ENCODE data around the gene ANXA4.
"Not testable (repeated sequence)": the region's sequence is repeated elsewhere in the genome, so short reads cannot be mapped to it uniquely, and the experiment has no call there.

ANXA4 gene

DNA sequence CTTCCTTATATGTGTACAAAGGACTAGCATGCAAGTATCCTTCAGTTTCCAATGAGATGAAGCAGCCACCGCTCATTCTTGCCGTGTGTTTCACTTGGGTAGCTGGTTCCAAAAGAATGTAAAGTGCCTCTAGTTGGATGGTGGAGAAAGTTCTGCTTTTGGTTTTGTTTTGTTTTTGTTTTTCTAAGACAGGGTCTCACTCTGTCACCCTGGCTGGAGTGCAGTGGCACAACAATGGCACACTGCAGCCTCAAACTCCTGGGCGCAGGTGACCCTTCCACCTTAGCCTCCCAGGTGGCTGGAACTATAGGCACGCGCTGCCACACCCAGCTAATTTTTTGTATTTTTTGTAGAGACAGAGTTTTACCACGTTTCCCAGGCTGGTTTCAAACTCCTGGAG is 8.3 kb downstream of the ANXA4 start:
- H3K4me1 ChIP-seq (ENCODE audit: control insufficient read depth in 2 of 2, insufficient read depth in 2 of 2, low read length in 2 of 2) = peaks cover 3 to 21% of the 10 kb centered on the region in 2 donors
- no peak overlapping the region for H3K9ac ChIP-seq (ENCODE audit: low read depth in 1 of 2, low read length in 2 of 2)
- H3K9me3 ChIP-seq (ENCODE audit: control insufficient read depth in 2 of 2, low read length in 2 of 2) = no peaks in the 10 kb centered on the region
- no peak overlapping the region for H3K4me3 ChIP-seq (ENCODE audit: low read length in 2 of 2)
- no peak overlapping the region for H3K27ac ChIP-seq (ENCODE audit: low read depth in 2 of 2, low read length in 2 of 2)
- peaks cover 3 to 6% of the 10 kb centered on the region in 2 donors for H3K36me3 ChIP-seq (ENCODE audit: control insufficient read depth in 2 of 2, insufficient read depth in 2 of 2, low read length in 2 of 2)
- H3K27me3 ChIP-seq (ENCODE audit: control insufficient read depth in 2 of 2, insufficient read depth in 2 of 2, low read length in 2 of 2) = no peaks in the 10 kb centered on the region

DNA sequence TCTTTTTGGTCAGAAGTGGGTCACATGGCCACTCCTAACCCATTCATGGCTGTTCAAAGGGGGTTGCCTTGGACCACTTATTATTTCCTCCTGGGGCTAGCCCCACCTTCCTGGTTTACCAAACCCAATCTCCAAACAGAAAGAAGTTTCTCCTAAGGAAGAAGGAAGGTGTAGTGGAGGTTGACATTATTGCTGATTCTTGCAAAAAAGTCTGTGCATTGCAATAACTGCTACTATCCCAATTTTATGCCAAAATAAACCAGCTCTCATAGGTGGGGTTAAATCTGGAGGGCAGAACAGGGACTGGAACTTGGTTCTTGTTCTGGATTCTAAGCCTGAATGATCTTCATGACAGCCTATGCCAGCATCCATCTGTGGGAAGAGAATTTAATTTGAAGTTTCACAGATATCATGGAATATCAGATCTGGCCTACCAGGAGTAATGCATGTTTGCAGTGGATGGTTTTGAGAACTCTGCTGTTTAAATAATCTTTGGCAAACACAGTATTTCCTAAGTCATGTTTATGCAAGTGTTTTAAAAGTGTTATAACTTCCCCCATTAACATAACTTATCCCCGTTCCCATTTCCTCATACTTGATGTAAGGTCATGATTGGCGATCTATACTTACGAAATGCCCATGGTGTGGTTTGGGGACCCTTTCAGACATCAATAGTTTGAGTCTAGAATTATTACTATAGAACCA is 11.9 kb downstream of the ANXA4 start:
- Histone ChIP-seq H3K9me3 (ENCODE audit: control insufficient read depth in 2 of 2, low read length in 2 of 2) (no peaks in the 10 kb centered on the region), H3K9ac (ENCODE audit: low read depth in 1 of 2, low read length in 2 of 2) (no peak overlapping the region), H3K4me3 (ENCODE audit: low read length in 2 of 2) (no peak overlapping the region), H3K27me3 (ENCODE audit: control insufficient read depth in 2 of 2, insufficient read depth in 2 of 2, low read length in 2 of 2) (no peaks in the 10 kb centered on the region), H3K4me1 (ENCODE audit: control insufficient read depth in 2 of 2, insufficient read depth in 2 of 2, low read length in 2 of 2) (peaks cover 6 to 29% of the 10 kb centered on the region in 2 donors), H3K36me3 (ENCODE audit: control insufficient read depth in 2 of 2, insufficient read depth in 2 of 2, low read length in 2 of 2) (peaks cover 5 to 11% of the 10 kb centered on the region in 2 donors), H3K27ac (ENCODE audit: low read depth in 2 of 2, low read length in 2 of 2) (peak overlapping the region in 1 of 2 donors; percentile 20)

DNA sequence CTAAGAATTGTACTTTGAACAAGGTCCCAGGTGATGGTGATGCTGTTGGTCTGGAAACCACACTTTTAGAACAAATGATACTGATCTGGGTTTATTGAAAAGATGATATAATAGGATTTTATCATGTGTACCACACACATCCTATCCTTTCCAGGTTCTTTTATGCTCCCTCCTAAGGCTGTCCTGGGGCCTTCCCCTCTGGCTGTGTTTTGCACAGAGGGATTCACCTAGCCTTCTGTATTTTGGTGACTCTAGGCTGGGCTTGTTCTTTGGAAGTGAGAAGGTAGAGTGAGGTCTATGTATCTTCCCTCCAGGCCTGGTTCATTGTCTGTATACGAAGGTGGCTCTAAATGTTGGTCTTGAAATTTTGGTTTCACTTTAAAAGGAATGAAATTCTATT is 12.7 kb downstream of the ANXA4 start:
- Histone ChIP-seq H3K4me3 (ENCODE audit: low read length in 2 of 2) (no peak overlapping the region), H3K36me3 (ENCODE audit: control insufficient read depth in 2 of 2, insufficient read depth in 2 of 2, low read length in 2 of 2) (peaks cover 3 to 11% of the 10 kb centered on the region in 2 donors), H3K27ac (ENCODE audit: low read depth in 2 of 2, low read length in 2 of 2) (no peak overlapping the region), H3K9me3 (ENCODE audit: control insufficient read depth in 2 of 2, low read length in 2 of 2) (no peaks in the 10 kb centered on the region), H3K4me1 (ENCODE audit: control insufficient read depth in 2 of 2, insufficient read depth in 2 of 2, low read length in 2 of 2) (peaks cover 6 to 29% of the 10 kb centered on the region in 2 donors), H3K27me3 (ENCODE audit: control insufficient read depth in 2 of 2, insufficient read depth in 2 of 2, low read length in 2 of 2) (no peaks in the 10 kb centered on the region), H3K9ac (ENCODE audit: low read depth in 1 of 2, low read length in 2 of 2) (no peak overlapping the region)

DNA sequence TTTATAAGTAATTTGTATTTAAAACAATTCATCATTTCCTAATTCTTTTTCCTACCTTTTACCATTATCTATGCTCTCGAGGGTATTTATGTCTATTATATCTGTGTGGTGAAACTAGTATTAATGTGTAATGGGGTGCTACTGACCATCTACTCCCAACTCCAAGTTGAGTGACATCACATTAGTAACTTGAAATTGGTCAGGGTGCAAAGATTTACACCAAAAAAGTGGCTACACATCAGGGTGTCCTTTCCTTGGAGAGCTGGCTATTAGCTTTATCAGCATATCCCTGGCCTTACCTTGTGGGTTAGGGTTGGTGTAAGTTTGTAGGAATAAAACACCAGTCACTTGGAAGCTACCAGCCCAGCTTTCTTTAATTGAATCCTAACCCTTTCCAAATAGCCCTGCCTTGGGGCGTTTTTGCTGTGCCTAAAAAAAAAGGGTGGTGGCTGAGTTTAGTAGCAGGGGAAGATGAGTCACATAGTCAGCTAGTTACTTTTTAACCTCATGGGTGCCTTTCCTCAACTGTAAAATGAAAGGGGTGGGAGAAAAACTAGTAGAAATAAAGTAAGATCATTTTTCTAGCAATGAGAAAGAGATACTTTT is 14.0 kb downstream of the ANXA4 start:
- H3K36me3 ChIP-seq (ENCODE audit: control insufficient read depth in 2 of 2, insufficient read depth in 2 of 2, low read length in 2 of 2) = peaks cover 3 to 11% of the 10 kb centered on the region in 2 donors
- H3K27ac ChIP-seq (ENCODE audit: low read depth in 2 of 2, low read length in 2 of 2) = peak overlapping the region in 1 of 2 donors; percentile 37
- H3K9ac ChIP-seq (ENCODE audit: low read depth in 1 of 2, low read length in 2 of 2) = no peak overlapping the region
- H3K4me1 ChIP-seq (ENCODE audit: control insufficient read depth in 2 of 2, insufficient read depth in 2 of 2, low read length in 2 of 2) = peaks cover 6 to 25% of the 10 kb centered on the region in 2 donors
- peak overlapping the region in 1 of 2 donors; percentile 36 for H3K4me3 ChIP-seq (ENCODE audit: low read length in 2 of 2)
- no peaks in the 10 kb centered on the region for H3K27me3 ChIP-seq (ENCODE audit: control insufficient read depth in 2 of 2, insufficient read depth in 2 of 2, low read length in 2 of 2)
- no peaks in the 10 kb centered on the region for H3K9me3 ChIP-seq (ENCODE audit: control insufficient read depth in 2 of 2, low read length in 2 of 2)

DNA sequence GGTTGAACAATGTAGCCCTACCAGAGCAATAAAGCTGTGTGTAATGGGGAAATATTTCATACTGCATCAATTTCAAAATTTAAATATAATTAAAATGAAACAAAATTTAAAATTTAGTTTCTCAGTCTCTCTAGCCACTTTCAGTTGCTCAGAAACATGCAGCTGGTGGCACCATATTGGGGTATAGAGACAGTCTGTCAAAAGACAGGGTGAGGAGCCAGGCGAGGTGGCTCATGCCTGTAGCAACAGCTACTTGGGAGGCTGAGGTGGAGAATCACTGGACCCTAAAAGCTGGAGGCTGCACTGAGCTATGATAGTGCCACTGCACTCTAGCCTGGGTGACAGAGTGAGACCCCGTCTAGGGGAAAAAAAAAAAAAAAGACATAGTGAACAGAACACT is 20.1 kb downstream of the ANXA4 start:
- Histone ChIP-seq H3K4me3 (ENCODE audit: low read length in 2 of 2) (no peak overlapping the region), H3K4me1 (ENCODE audit: control insufficient read depth in 2 of 2, insufficient read depth in 2 of 2, low read length in 2 of 2) (peaks cover 6 to 17% of the 10 kb centered on the region in 2 donors), H3K36me3 (ENCODE audit: control insufficient read depth in 2 of 2, insufficient read depth in 2 of 2, low read length in 2 of 2) (peaks cover 3 to 10% of the 10 kb centered on the region in 2 donors), H3K9ac (ENCODE audit: low read depth in 1 of 2, low read length in 2 of 2) (no peak overlapping the region), H3K27me3 (ENCODE audit: control insufficient read depth in 2 of 2, insufficient read depth in 2 of 2, low read length in 2 of 2) (no peaks in the 10 kb centered on the region), H3K9me3 (ENCODE audit: control insufficient read depth in 2 of 2, low read length in 2 of 2) (no peaks in the 10 kb centered on the region), H3K27ac (ENCODE audit: low read depth in 2 of 2, low read length in 2 of 2) (no peak overlapping the region)

DNA sequence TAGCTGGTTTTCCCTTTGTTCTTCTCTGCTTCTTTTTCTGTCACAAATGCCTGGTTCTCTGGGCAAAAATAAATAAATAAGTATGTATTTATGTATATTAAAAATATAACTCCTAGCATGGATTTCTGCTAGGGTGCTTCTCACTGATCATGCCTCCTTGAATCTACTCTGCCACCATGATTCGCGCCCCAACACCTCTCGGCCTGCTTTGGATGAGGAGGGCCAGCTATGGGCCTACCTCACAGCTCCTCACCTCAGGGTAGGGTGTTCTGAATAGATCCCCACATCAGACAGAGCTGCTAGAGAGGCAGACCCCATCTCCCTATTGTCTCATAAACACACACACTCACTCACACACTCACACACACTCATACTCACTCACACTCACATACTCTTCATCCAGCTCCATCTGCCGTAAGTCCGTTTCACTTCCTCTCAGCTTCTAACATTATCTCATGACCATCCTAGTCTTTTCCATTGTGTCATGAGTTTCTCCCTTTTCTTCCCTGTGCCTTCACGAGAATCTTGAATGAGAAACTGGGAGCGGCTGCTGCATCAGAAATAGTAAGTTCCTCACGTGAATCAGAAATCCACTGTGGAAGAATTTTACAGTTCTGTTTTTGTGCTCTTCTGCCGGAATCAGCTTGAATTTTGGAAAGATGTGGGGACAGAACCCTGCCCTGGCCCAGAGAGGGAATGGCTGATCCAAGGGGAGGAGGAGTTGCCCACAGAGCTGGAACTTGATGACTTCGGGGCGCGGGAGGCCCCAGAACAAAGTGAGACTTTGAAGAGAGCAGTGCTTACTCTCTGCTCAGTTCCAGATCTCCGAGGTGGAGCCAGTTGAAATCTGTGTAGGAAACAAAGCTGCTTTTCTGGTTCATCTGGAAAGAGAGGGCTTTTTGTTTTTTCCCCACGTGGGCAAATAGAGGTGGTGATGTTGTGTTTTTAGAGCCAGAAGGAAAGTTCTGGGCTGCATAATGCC is 20.9 kb downstream of the ANXA4 start:
- Histone ChIP-seq H3K9ac (ENCODE audit: low read depth in 1 of 2, low read length in 2 of 2) (no peak overlapping the region), H3K36me3 (ENCODE audit: control insufficient read depth in 2 of 2, insufficient read depth in 2 of 2, low read length in 2 of 2) (peaks cover 3 to 10% of the 10 kb centered on the region in 2 donors), H3K9me3 (ENCODE audit: control insufficient read depth in 2 of 2, low read length in 2 of 2) (no peaks in the 10 kb centered on the region), H3K4me3 (ENCODE audit: low read length in 2 of 2) (no peak overlapping the region), H3K4me1 (ENCODE audit: control insufficient read depth in 2 of 2, insufficient read depth in 2 of 2, low read length in 2 of 2) (peaks cover 6 to 21% of the 10 kb centered on the region in 2 donors), H3K27ac (ENCODE audit: low read depth in 2 of 2, low read length in 2 of 2) (peak overlapping the region; percentile 32 to 53), H3K27me3 (ENCODE audit: control insufficient read depth in 2 of 2, insufficient read depth in 2 of 2, low read length in 2 of 2) (no peaks in the 10 kb centered on the region)

DNA sequence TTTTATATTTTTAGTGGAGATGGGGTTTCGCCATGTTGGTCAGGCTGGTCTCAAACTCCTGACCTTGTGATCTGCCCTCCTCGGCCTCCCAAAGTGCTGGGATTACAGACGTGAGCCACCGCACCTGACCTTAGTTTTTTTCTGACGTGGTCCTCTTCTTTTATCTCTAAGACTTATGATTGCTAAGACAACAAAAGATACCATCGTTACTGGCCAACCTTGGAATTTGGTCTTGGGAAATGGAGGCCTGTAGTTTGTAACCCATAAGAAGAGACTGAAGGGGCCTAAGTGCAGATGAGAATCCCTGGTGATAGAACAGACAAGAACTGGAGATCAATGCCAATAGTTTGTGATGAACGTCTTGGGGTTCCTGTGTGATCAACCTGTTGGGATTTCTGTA is 21.9 kb downstream of the ANXA4 start:
- H3K9ac ChIP-seq (ENCODE audit: low read depth in 1 of 2, low read length in 2 of 2); H3K27ac ChIP-seq (ENCODE audit: low read depth in 2 of 2, low read length in 2 of 2); H3K36me3 ChIP-seq (ENCODE audit: control insufficient read depth in 2 of 2, insufficient read depth in 2 of 2, low read length in 2 of 2); H3K27me3 ChIP-seq (ENCODE audit: control insufficient read depth in 2 of 2, insufficient read depth in 2 of 2, low read length in 2 of 2); H3K9me3 ChIP-seq (ENCODE audit: control insufficient read depth in 2 of 2, low read length in 2 of 2); H3K4me3 ChIP-seq (ENCODE audit: low read length in 2 of 2): not testable (repeated sequence)
- peaks cover 9 to 21% of the 10 kb centered on the region in 2 donors for H3K4me1 ChIP-seq (ENCODE audit: control insufficient read depth in 2 of 2, insufficient read depth in 2 of 2, low read length in 2 of 2)

DNA sequence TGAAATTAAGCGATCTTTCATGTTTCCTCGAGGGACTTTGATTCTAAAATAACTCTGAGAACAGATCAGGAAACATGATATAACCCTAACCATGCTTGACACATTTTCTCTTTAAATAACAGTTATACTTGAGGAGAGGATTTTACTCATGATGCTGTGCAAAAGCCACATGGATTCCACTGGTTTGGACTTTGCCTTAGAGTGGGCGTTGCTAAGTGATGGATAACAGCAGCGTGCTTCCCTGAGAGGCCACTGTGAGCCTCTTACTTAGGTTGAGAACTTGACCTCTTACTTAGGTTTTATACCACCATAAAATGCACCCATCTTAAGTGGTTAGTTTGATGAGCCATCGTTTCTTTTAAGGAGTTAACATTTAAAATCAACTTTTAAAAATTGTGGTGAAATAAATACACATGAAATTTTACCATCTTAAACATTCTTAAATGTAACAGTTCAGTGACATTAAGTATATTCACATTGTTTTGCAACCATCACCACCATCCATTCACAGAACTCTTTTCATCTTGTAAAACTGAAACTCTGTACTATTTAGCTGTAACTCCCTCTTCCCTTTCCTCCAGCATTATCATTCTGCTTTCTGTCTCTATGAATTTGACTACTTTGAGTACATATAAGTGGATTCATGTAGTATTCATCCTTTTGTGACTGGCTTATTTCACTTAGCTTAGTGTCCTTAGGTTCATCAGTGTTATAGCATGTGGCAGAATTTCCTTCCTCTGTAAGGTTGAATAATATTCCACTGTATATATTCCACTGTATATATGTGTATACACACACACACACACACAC is 22.6 kb downstream of the ANXA4 start:
- Histone ChIP-seq H3K27ac (ENCODE audit: low read depth in 2 of 2, low read length in 2 of 2) (peak overlapping the region in 1 of 2 donors; percentile 16), H3K27me3 (ENCODE audit: control insufficient read depth in 2 of 2, insufficient read depth in 2 of 2, low read length in 2 of 2) (no peaks in the 10 kb centered on the region), H3K4me3 (ENCODE audit: low read length in 2 of 2) (no peak overlapping the region), H3K4me1 (ENCODE audit: control insufficient read depth in 2 of 2, insufficient read depth in 2 of 2, low read length in 2 of 2) (peaks cover 9 to 27% of the 10 kb centered on the region in 2 donors), H3K9ac (ENCODE audit: low read depth in 1 of 2, low read length in 2 of 2) (no peak overlapping the region), H3K9me3 (ENCODE audit: control insufficient read depth in 2 of 2, low read length in 2 of 2) (no peaks in the 10 kb centered on the region), H3K36me3 (ENCODE audit: control insufficient read depth in 2 of 2, insufficient read depth in 2 of 2, low read length in 2 of 2) (peaks cover 0 to 6% of the 10 kb centered on the region in 2 donors)

DNA sequence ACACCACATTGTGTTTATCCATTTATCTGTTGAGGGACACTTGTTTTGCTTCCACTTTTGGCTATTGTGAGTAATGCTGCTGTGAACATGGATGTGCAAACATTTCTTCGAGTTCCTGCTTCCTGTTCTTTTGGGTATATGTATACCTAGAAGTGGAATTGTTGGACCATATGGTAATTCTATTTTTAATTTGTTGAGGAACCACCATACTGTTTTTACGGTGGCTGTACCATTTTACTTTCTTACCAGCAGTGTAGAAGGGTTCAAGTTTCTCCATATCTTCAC is 23.1 kb downstream of the ANXA4 start:
- Histone ChIP-seq H3K27me3 (ENCODE audit: control insufficient read depth in 2 of 2, insufficient read depth in 2 of 2, low read length in 2 of 2) (no peaks in the 10 kb centered on the region), H3K4me3 (ENCODE audit: low read length in 2 of 2) (no peak overlapping the region), H3K4me1 (ENCODE audit: control insufficient read depth in 2 of 2, insufficient read depth in 2 of 2, low read length in 2 of 2) (peaks cover 9 to 31% of the 10 kb centered on the region in 2 donors), H3K9ac (ENCODE audit: low read depth in 1 of 2, low read length in 2 of 2) (no peak overlapping the region), H3K27ac (ENCODE audit: low read depth in 2 of 2, low read length in 2 of 2) (peak overlapping the region in 1 of 2 donors; percentile 19), H3K9me3 (ENCODE audit: control insufficient read depth in 2 of 2, low read length in 2 of 2) (no peaks in the 10 kb centered on the region), H3K36me3 (ENCODE audit: control insufficient read depth in 2 of 2, insufficient read depth in 2 of 2, low read length in 2 of 2) (peaks cover 0 to 6% of the 10 kb centered on the region in 2 donors)

Measured in mucosa of rectum (tissue), 2 donors.